HG03432 (cell line): ENCODE data around the gene PHYHIPL.

Source experiments
- ATAC-seq: cut with Tn5 transposase; IDR thresholded peaks from one replicate; pipeline ENCODE4 v1.9.1; 2021; ENCODE audit warnings: mild to moderate bottlenecking, moderate library complexity; ENCODE audit not compliant: unreplicated experiment

Gene PHYHIPL

DNA sequence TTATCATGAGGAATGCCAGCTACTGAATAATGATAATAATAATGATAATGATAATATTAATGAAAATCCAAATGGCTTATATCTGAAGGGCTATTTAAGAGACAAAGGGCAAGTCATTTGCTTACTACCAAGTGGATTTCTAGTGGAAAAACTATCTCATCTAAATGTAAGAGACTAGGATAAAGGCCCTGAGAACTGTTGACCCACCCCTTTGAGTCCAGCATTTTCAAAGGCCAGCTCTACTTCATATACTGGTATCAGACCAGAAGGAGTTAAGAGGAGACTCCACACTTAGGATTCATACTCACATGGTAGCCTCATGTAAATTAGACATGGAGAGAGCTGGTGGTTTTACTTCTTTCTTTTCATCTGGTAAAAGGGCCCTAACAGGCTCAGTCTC is 76.0 kb downstream of the PHYHIPL start:
- no peak for ATAC-seq

DNA sequence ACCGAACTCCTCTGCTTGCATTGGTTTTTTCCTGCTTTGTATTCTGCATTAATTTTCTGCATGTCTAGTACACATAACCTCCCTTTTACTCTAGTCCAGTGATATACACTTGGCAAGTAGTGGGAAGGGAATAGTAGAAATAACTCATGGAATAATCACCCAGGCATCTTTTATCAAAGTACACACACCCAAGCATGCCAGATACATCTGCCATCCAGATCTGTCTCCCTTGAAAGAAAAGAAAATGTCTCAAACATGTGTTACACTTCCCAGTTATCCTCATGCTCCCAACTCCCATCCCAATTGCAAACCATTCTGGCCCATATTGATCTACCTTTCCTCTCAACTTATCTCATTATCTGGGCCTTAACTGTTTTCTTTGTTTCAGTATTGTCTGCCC is 79.0 kb downstream of the PHYHIPL start:
- no peak for ATAC-seq

DNA sequence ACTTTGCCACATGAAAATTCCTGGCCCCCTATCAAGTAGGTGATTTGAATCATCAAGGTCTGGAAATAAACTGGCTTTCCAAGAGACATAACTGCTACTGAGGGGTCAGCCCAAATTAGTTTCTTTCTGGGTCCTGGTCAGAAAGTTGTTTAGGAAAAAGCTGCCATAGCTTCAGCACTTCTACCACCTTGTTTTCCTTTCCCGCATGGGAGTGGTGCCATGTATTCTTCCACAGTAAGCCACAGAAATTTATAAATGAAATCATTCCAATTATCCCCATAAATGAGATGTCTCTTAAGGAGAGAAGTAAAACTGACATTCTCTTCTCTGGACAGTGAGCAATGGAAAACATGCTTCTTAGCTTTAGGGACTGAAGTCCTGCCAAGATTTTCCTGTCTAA is 80.8 kb downstream of the PHYHIPL start:
- no peak for ATAC-seq

DNA sequence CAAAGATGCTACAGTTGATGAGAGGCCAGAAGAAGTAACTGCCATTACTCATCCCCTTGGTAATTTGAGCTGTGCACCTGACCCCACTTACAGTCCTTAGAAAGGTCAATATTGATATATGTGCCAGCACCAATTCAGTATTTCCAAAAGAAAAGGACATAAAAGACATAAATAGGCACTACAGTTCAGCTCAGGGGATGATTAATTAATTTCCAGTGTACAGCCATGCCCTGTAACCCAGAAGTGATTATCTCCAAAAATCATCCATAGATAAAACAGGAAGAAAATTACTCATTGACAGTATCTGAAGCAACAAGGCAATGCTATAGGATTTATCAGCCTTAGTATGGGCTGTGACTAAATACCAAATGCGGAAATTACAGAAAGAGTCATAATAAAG is 82.4 kb downstream of the PHYHIPL start:
- no peak for ATAC-seq

DNA sequence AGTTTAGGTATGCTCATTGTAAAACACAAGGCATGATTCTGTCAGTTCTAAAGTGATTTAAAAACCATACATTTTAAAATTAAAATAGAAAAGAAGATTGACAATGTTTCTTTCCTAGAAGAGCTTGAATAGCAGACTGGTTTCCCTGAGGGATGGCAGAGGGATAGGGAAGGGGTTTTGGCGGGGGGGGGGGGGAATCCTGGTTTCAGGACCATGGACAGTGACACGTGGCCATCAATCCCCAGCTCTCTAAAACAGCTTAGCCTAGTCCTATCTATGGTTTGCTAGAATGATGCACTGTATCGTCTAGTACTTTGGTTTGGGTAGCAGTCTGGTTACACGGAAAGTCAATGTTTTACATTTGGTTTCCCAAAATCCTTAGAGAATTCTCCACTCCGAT is 88.7 kb downstream of the PHYHIPL start:
- no peak for ATAC-seq

DNA sequence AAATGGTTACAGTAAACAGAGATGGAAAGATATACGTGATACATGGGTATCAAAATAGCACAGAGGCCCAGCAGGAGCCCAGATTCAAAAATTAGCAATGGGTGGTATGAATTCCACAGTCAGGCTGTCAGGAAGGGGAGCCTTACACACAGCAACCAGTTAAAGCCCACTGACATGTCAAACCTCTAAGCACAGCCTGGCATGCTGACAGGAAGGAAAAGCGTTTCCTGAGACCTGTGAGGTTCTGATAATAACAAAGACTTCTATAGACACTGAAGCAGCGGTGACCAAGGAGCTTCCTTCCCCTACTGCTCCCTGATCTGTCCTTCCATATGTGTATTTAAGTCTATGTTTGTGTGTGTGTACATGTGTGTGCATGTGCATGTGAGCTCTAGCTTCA is 89.9 kb downstream of the PHYHIPL start:
- no peak for ATAC-seq

DNA sequence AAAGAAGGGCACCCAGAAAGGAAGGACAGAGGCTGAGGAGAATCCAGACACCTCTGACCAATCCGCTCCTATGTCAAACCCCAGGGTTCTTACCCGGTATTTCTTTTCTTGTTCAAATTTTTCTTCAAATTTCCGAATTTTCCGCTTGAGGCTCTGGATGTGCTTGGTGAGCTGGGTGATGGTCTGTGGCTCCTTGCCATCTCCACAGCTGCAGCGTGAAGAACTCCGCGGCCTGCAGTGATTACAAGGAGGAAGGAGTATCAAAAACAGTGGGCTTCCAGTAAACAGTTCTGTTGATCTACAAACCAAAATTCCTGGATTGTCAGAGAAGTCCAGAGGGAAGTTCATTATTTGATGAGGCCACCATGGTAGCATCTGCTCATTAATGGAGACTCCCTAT is 92.0 kb downstream of the PHYHIPL start:
- ATAC-seq, result no peak

DNA sequence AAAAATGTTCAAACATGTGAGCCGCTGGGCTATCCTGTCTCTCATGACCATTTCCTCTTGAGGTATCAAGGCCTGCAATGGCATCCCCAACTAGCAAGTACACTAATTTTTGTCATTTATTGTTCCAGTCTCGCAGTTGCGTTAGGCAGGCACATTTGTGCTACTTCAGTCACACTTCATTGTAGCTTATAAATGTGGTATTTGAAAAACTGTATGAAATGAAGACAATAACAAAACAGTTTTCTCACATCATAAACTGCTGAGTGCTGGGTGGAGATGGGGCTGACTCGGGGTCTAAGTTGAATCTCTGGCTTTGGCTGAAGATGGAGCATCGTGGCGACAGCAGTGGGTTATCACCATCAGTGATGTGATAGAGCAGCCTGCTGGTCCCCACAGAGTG is 93.2 kb downstream of the PHYHIPL start:
- no peak for ATAC-seq

DNA sequence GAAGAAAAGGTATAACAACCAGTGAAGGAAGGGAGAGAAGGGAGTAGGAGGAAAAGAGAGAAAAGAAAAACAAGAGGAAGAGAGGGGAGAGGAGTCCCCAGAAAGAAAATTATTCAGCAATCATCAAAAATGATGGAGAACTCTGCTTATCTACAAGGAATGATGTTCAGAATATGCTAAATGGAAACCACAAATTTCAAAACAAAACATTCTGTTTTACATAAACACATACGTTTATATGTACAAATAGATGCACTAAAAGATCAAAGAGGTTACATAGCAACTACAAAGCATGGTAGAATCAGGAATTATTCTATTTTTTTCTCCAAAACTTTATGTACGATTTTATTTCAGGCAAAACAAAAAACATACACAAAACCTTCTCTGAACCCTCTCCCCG is 94.0 kb downstream of the PHYHIPL start:
- no peak for ATAC-seq

DNA sequence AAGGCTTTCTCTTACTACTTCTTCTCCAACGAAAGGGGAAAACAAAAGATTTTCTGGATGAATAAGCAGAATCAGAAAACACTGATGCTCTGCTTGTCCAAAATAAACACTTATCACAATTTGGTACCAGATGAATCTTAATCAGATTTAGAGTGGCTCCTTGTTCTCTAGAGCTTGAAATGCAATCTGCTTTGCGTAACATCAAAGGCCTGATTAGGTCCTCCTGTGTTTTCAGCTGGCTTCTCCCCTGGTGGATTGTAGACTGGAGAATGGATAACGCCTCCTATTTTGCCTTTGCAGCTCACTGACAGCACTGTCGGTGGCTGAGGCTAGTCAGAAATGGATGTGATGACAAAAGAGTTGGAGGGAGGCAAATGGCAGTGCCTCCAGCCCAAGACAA is 94.7 kb downstream of the PHYHIPL start:
- no peak for ATAC-seq

DNA sequence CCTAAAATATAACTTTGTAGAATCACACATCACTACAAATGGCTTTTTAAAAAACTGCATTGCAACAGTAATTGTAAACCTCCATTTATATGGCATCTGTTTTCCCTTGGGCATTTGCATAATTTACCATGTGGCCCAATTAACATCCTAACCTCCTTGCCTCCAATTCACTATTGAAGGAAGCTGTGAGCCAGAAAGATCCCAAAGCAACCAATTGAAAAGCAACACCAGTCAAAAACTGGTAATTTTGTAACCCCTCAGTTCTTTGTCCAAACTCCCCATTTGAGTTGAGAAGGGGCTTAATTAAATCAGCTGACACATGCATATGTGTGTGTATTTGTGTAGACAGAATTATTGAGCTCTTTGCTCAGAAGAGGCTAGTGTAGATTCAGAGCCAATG is 95.6 kb downstream of the PHYHIPL start:
- no peak for ATAC-seq

DNA sequence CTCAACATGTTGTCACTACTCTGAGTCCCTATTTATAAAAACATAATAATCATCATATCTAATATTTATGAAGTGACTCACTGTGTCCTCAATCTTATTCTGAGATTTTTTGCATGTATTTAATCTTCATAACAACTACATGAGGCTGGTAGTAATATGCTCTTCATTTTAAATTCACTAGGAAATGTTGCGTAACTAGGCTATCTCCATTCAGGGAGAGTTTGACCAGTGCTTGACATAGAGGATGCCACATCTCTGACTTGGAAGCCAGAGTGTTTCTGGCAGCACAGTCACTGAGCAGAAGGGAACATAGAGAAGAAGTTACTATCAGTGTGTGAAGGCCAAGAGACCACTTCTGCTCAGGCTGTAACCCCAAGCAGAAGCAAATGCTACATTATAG is 97.0 kb downstream of the PHYHIPL start:
- no peak for ATAC-seq

DNA sequence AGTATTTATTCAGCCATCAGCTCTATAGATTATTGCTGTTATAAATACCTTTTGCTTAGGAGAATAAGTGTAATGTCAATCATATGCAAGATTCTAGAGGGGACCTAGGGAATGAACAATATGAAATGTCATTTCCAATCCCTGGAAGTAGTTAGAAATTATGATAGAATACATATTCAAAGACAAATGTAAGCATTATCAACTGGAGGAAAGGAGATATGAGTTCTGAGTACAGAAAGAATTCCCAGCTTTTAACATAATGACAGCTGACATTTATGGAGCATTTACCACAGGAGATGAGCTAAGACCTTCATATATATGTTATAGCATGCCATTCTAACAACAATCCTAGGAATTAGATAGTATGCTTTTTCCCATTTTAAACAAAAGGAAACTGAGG is 99.7 kb downstream of the PHYHIPL start:
- no peak for ATAC-seq

DNA sequence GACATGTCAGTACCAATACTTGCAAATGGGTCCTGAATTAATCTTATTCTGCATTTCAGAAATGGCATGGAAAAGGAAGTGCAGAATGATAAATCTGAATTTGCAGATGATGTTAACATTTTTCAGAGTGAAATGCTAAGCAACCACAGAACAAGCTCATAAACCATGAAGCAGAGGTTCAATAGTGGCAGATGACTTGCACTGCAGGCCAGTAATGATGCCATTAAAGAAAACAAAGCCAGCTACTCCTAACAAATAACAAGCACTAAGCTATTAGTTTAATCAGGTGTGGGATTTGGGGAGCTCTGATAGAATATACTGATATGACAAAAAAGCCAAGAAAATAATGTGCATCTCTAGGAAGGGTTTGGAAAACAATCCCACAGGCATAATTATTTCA is 100.5 kb downstream of the PHYHIPL start:
- no peak for ATAC-seq

DNA sequence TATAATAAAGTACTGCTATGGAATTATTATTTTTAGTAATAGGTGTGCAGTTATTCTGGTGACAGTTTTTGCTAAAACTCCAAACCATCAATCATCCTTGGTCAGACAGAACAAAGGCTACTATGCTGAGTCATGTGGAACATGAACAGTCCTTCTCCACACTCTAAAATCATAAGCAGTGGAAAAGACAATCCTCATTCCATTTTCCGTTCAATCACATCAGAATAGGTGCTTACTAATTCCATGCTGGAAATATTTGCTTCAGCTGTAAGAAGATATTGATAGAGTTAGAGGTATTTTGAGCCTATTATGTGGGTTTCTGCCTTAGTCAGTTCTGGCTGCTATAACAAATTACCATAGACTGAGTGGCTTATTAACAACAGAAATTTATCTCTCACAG is 103.0 kb downstream of the PHYHIPL start:
- ATAC-seq, result no peak

DNA sequence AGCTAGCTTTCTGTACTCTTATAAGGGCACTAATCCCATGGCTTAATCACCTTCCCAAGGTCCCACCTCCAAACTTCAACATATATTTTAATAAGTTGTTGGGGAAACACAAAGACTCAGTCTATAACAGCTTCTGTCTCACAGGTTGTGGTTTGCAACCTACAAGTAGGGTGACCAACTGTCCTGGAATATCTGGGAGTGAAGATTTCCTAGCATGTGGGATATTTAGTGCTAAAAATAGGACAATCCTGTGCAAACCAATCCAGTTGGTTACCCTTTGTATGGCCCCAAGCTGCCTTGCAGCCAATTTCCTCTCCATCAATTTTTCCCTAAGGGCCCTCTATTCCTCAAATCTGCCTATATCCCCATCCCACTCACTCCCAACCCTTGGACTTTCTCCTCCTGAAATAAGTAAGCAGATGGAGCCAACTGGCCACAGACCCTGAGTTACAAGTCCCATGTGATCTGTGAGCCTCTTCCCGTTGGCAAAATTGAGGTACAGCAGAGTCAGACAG is 103.6 kb downstream of the PHYHIPL start:
- no peak for ATAC-seq

DNA sequence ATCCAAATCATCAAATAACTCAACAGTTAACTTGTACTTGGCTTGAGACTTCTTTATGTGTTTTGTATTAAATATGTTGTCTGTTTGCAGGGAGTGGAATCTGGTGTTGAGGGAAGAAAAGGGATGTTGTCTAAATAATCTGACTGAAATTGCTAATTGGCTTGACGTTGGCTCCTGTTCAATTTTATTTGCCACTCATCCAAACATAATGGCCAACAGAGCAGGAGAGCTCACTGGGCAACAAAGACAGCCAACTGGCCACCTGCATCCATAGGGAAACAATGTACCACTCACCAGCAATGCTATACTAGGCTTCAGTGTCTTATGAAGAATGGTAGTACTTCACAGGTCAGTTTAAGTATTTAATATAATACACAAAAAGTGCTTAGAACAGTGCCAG is 105.4 kb downstream of the PHYHIPL start:
- no peak for ATAC-seq

DNA sequence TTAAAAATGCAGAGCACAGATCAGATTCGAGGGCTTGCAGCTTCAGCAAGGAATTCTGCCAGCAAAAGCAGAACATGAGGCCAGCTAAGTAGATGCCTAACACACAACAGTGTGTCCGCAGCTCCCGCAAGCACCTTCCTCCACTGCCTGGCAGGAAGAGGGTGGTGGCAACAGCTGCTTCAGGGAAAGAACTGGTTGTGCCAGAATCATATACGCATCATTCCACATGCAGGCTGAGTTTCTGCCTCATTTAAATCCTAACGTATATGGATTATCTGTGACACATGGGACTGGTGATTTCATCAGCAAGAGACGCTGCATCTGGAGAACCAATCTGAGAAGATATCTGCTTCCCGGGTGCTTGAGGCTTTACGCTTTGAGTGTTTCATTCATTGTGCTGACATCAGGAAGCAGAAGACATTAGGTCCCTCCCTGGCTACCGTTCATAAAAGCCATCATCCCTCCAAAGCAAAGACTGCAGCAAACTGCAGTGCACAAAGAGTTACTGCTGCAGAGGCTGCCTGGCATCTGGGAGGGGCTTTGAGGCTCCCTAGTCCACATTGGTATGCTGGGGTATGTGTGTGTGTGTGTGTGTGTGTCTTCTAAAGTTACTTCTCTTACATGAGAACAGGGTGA is 107.1 kb downstream of the PHYHIPL start:
- ATAC-seq, result no peak

DNA sequence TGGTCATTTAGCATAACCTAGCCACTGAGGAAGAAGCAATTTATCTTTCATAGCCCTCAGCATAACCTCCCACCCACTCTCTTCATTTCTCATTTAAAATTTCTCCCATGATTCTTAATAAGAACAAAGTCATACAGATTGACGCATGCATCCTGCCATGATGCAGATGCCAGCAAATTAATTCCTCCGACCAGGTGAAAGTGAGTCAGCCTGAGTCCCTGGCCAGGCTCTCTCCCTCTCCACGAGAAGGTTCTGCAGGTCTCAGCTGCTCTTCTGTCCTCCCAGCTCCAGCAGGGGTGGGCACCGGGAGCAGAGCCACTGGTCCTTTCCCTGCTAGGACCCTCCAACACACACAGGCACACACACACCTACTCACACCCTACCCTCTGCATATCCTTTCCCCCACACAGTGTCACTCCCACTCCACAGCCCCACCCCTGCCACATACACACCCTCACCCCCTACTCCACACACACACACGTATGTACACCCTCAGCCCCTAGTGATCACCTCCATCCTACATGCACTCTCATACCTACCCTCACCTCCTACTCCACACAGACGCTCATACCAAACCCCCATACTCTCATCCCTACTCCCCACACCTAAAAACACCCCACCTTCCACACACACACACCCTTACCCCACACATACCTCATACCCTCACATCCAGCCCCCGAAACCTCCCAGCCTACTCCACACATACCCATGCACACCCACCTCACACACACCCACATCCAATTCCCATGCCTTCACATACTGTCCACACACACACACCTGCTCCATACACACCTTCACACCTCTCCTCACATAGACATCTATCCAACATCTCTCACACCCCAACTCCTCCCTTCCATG is 107.9 kb downstream of the PHYHIPL start:
- ATAC-seq, result no peak

DNA sequence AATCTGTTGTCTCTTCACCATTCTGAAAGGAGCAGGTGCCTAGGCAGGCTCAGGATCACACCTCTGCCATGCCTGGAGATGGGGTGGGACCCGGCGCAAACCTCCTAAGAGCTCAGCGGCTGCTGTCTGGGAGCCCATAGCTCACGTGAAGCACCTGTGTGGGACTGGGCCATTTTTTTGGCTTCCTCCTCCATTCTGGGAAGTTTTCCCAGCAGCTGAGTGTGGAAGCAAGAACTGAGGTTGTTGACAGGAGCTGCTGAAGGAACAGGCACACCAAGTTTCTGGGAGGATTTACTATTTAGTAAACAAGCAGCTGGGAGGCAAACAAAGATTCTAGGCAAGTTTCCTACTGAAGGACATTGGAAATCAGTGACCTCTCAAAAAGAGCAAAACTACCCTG is 108.6 kb downstream of the PHYHIPL start:
- ATAC-seq, result no peak

DNA sequence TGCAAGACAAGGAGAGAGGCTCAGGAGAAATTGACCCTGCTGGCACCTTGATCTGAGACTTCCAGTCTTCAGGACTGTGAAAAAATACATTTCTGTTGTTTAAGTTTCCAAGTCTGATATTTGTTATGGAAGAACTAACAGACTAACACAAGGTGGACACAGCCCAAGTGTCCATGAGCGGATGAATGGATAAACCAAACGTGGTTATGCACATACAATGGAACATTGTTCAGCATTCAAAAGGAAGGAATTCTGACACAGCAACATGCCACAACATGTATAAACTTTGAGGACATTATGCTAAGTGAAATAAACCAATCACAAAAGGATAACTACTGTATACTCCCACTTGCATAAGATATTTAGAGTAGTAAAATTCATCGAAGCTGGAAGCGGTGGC is 109.4 kb downstream of the PHYHIPL start:
- no peak for ATAC-seq

DNA sequence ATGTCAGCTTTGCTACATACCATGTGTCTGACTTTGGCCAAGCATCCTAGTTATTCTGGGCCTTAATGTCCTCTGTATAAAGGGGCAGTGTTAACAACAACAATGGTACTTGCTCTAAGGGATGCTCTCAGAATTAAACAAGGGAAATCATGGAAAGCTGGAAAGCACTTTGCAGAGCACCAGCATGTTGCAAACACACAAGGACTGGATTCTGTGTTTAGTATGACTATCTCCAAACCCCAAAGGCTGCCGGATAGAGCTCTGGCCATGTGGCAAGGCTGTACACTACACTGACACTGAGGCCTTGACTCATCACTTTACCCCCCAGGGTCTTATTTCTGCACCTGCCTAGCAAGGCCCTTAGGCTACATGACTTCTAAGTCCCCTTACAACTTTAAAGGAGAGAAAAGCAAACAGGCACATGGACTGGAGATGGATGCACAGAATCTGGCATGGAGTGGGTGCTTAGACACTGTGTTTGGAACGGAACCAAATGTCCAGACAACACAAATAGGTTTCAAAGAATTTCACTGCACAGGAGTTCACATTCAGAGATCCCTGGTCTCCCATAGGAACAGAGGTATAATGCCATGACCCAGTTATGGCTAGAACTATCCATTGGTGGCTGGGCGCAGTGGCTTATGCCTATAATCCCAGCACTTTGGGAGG is 111.3 kb downstream of the PHYHIPL start:
- ATAC-seq, result no peak
